ENCODE data around the gene CPM. TPM values are rescaled to one million over a fixed set of nuclear protein-coding genes. Genes with fewer than 3 reads are reported as not detected.

Gene CPM
- total and polyA plus RNA-seq, 2 of the 4 experiments (the other 2 are of a cell fraction) = 2.0 to 8.8 TPM

DNA sequence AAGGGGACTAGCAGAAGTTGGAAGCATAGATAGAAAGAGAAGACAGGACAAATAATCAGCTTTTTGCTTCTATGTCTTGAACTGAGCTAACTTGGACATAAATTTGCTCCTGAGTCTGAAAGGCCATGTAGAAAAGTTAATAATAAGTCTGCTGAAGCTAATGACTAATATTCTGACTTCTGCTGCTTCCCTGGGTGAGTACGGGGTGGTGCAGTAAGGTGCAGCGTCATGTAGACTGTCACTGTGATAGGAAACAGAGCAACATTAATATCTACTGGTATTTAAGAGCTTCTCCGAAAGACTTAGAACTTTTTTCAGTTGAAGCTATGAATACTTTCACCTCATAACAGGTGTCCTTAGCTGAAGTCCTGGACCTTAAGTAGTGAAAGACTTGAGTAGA, 34.1 kb upstream of the CPM start:
- DNase-seq = no peak
- no peak overlapping the region for H2BK120ac ChIP-seq (ENCODE audit: low read depth, low read length)
- intact Hi-C loops (cut with micrococcal nuclease) = no loop called here

More for the DNA sequence above, 34.1 kb upstream of the CPM start:
- CTCF ChIA-PET = interaction anchor here (1.9 kb wide), 1 partner anchor 10 kb away, joined by 5 read pairs; no protein-coding TSS in a partner anchor
- Histone ChIP-seq H3K23ac (ENCODE audit: low read depth, low read length) (no peak overlapping the region), H3K36me3 (ENCODE audit: control insufficient read depth, insufficient read depth, low read length) (no peaks in the 10 kb centered on the region), H3K27ac (ENCODE audit: insufficient read depth, low read length) (no peak overlapping the region), H4K20me1 (ENCODE audit: insufficient read depth, low read length) (no peaks in the 10 kb centered on the region), H3K9ac (ENCODE audit: low read depth, low read length) (no peak overlapping the region), H2BK15ac (ENCODE audit: low read depth, low read length) (no peak overlapping the region), H4K5ac (ENCODE audit: low read depth, low read length) (no peak overlapping the region), H3K79me1 (ENCODE audit: low read depth in 1 of 2, low read length in 2 of 2) (no peaks in the 10 kb centered on the region), H3K27me3 (ENCODE audit: control insufficient read depth, insufficient read depth, low read length) (no peaks in the 10 kb centered on the region), H3K4me1 (ENCODE audit: control insufficient read depth, insufficient read depth, low read length) (peaks cover 9% of the 10 kb centered on the region), H3K4me2 (ENCODE audit: low read depth, low read length) (no peak overlapping the region), H3K14ac (replicated peaks; ENCODE audit: low read depth, low read length) (no peak overlapping the region), H2BK20ac (ENCODE audit: low read depth, low read length) (no peak overlapping the region), H3K4me3 (ENCODE audit: insufficient read depth, low read depth, low read length) (no peak overlapping the region), H2BK5ac (ENCODE audit: low read depth, low read length, poor library complexity, severe bottlenecking) (no peak overlapping the region), H4K91ac (ENCODE audit: insufficient read depth, low read depth, low read length) (no peak overlapping the region), H3K9me1 (ENCODE audit: insufficient read depth, low read length) (no peaks in the 10 kb centered on the region), H2AK5ac (ENCODE audit: low read depth, low read length) (no peak overlapping the region), H3K4ac (ENCODE audit: low read depth, low read length) (no peak overlapping the region), H3K9me3 (ENCODE audit: control insufficient read depth, insufficient read depth, low read length) (no peaks in the 10 kb centered on the region), H2AFZ (replicated peaks; ENCODE audit: low read length, poor library complexity) (no peak overlapping the region), H3K56ac (ENCODE audit: extremely low read depth, insufficient read depth, low read length) (no peak overlapping the region), H4K8ac (ENCODE audit: low read depth in 2 of 2, low read length in 2 of 2) (no peak overlapping the region), H2AK9ac (replicated peaks; ENCODE audit: low read depth, low read length, poor library complexity) (no peak overlapping the region), H3K18ac (ENCODE audit: low read depth, low read length) (no peak overlapping the region)
- ATAC-seq (ENCODE audit: low read depth) = no peak
- no TSS peak for BruUV-seq (replicated peaks)
- dilution Hi-C loops (cut with HindIII; ENCODE audit: low sequenced_read_pairs, unreplicated experiment) = no loop called here
- no CpG with 5 or more reads among the region's 3 CpGs for WGBS, 2 experiments (ENCODE audit: extremely low coverage in 2 of 2, insufficient read length in 1 of 2)
- in situ Hi-C loops (cut with MboI; ENCODE audit: low sequenced_read_pairs) = no loop called here
- no peak for TF ChIP-seq NFE2L2 (IDR thresholded peaks at IDR 0.05; ENCODE audit: low read depth, low read length)
- no peak for TF ChIP-seq FOS (IDR thresholded peaks at IDR 0.05; ENCODE audit: low read depth, low read length)
- no peak for TF ChIP-seq SMC3 (IDR thresholded peaks at IDR 0.05; ENCODE audit: low read depth, low read length)
- TF ChIP-seq MAZ (IDR thresholded peaks at IDR 0.05; ENCODE audit: borderline replicate concordance, low read depth, low read length) = no peak
- TF ChIP-seq POLR2A (IDR thresholded peaks at IDR 0.05; ENCODE audit: low read depth, low read length) = no peak
- TF ChIP-seq RAD21 (IDR thresholded peaks at IDR 0.05; ENCODE audit: low read length) = no peak
- POLR2A ChIA-PET (ENCODE audit: unreplicated experiment) = no interaction called here
